IPS DF 4.7 (cell line): ENCODE data around the gene TBC1D9B.
"Not testable (repeated sequence)": the region's sequence is repeated elsewhere in the genome, so short reads cannot be mapped to it uniquely, and the experiment has no call there.

Experiments
- DNase-seq: peaks from one replicate; pipeline ENCODE4 v3.0.0-alpha.2; 2013; ENCODE audit warnings: low spot score; ENCODE audit errors: extremely low read depth

Gene TBC1D9B

GRCh38 chr5:179886190-179886911, 21.3 kb downstream of the TBC1D9B start:
- no peak for DNase-seq

DNA sequence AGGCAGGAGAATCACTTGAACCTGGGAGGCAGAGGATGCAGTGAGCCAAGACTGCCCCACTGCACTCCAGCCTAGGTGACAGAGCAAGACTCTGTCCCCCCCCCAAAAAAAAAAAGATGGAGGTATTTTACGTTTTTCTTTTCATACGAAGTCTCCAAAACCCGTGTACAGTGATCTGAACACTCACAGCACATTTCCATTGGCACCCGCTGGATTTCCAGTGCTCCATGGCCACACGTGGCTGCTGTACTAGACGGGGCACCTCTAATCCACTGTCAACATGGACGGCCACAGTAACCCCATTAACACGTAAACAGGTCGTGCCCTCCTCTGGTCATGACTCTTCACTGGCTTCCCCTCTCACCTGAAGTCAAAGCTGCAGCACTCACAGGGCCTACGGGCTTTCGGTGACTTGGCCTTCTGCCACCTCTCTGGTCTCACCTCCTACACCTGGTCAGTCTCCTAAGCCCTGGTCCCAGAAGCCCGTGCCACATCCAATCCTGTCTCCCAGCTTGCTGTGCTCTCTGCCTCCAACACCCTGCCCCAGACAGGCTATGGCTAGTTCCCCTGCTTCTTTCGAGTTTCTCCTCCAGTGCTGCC, 22.1 kb downstream of the TBC1D9B start:
- DNase-seq: no peak

DNA sequence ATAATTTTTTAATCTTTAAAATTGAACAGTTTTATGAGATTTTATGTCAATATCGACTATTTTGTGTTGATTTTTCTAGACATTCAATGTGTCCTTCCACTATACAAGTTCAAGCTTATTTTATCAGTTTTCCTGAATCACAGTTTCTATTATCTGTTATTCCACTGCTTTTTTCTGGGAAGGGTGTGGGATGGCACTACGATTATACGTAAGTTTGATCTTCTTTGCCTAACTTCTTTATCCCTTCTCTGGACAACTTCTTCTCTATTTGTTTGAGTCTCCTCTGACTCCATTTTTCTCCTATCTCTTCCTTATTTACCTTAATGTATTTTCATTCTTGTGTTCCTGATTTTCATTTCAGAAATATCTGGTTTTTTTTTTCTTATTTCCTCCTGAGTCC, 24.5 kb downstream of the TBC1D9B start:
- no peak for DNase-seq

DNA sequence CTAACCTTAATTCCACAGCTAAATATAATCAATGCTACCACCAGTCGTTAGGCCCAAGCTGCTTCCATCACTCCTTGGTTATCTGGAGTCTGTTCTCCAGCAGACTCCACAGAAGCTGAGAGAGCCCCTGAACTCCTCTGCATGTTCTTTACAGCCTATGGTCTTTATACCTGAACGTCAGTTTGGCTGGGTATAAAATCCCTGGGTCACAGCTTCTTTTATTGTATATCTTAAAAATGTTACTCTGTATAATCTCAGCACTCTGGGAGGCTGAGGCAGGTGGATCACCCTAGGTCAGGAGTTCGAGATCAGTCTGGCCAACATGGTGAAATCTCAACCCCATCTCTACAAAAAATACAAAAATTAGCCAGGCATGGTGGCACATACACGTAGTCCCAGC, 25.4 kb downstream of the TBC1D9B start:
- DNase-seq: no peak

- DNase-seq: no peak
These were observed 26.7 kb downstream of the TBC1D9B start for GRCh38 chr5:179880848-179881590.

DNA sequence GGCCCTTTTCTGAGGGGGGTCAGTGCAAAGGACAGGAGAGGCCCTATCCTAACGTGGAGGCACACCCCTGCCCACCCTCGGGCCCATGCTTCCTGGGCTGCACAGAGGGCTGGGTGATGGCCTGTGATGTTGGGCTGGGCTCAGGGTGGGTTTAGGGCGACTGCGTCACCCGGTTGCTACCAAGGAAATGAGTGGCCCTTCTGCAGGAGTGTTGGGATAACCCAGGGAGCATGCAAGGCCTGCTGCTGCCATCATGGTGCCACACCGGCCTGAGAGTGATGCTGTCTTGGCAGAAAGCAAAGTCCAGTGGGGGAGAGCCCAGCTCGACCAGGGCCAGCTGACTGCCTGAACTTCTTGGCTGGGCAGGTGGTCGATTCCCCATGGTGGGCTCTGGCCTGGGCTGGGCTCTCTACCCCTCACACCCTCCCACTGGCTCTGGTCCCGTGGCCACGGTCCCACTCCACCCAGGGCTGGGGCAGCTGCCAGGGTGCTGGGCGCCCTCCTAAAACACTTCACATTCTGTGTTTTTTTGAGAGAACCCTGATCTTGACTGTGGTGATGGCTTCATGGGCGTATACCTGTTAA, 27.5 kb downstream of the TBC1D9B start:
- no peak for DNase-seq

DNA sequence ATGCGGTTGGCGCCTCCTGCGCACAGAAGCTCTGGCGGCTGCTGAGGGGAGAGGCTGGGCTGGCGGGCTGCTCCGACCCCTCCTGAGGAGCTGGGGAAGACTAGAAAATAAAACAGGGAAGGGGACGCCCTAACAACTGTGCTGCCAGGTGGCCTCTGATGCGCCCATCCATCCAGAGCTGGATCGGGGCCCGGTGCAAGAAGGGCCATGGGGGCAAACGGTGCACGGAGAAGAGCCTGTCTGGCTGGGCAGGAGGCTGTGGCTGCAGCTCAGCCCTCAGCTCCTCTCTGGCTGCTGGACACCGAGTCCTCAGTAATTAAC, 28.0 kb downstream of the TBC1D9B start:
- no peak for DNase-seq

DNA sequence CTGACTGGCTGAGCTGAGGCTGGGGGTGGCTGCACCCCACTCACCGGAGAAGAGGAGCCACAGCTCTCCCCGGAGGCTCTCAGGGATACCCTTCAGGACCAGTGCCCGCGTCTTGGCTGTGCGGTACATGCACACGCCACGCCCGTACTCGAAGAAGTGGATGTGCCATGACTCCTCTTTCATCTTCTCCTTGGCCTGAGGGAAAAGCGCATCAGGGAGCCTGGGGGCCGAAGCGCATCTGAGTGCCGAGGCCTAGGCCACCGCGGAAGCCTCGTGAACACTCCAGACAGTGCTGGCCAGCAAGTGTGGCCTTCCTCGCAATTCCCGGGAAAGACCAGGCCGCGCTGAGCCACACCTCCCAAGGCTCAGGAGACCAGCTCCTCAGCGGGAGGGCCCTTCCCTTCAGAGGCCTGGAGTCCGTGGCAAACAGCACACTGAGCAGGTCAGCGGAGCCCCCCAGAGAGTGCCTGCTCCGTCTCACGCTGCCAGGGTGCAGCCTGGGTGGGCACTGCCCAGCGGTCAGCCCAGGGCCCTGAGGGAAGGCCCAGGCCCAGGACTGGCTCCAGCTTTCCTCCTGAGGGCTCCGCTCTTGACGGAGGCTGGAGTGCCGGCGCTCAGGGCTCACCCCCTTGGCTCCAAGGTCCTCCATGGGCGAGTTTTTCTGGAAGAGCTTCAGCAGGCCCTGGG, 28.6 kb downstream of the TBC1D9B start:
- DNase-seq: no peak

- DNase-seq: no peak
These were observed 29.3 kb downstream of the TBC1D9B start for GRCh38 chr5:179878222-179879002.

DNA sequence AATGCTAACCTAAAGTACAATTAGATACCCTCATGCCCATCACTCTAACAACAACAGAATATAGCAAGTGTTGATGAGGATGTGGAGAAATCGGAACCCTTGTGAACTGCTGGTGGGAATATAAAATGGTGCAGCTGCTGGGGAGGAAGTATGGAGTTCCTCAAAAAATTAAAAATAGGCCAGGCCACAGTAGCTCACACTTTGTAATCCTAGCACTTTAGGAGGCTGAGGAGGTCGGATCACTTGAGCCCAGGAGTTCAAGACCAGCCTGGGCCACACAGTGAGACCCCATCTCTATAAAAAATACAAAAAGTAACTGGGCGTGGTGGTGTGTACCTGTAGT, 31.1 kb downstream of the TBC1D9B start:
- no peak for DNase-seq

- DNase-seq: no peak
These were observed 31.7 kb downstream of the TBC1D9B start for GRCh38 chr5:179875741-179876609.

- DNase-seq: no peak
These were observed 33.0 kb downstream of the TBC1D9B start for GRCh38 chr5:179874536-179875292.

GRCh38 chr5:179874136-179874535, 33.6 kb downstream of the TBC1D9B start:
- no peak for DNase-seq

DNA sequence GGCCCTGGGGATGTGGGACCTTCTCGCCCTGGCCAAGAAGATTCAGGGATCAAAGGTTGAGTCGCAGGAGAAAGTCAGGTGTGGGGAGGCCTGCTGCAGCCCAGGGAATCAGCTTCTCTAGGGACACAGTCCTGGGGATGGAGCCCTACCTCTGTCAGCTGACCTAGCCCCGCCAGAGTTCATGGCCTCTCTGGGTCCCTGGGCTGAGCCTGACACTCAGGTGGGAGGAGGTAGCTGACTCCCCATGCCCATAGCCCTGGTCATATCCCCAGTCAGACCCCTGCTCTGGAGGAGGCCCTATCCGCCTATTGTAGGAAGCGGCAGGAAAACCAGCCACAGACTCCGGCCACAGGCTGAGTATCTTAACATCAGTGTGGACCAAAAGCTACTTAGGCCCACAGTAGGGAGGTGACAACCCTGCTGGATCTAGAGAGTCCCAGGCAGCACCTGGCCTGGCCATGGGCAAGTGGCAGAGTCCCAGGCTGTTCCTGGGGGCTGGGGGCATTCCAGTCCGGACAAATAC, 34.0 kb downstream of the TBC1D9B start:
- no peak for DNase-seq

- DNase-seq: no peak
These were observed 34.7 kb downstream of the TBC1D9B start for GRCh38 chr5:179872828-179873575.

DNA sequence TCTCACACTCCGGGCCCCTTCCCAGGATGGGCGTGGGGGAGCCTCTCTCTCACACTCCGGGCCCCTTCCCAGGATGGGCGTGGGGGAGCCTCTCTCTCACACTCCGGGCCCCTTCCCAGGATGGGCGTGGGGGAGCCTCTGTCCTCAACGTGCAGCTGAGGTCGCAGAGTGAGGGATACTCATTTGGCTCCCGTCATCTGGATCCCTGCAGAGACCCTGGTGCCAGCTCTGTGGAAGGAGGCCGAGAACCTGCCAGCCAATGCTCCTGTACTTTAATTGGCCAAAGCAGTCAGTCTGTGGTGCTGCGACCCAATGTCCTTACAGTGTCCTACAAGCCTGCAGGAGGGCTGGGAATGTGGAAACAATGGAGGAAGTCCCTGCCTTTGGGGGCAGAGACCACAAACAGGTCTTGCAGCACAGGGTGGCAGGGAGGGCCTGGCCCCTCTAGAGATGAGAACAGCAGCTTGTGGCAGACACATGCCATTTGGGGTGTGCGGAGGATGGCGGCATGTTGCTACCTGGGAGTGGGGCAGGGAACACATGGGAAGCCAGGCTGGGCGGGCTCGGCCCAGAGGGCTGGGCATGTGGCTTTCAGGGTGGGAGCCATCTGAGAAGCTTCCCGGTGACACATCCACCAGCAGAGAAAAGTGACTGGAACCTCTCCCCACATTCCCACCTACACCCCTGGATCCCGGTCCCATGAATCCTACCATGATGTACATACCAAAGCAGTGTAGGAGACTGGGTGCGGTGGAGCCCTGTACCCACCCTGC, 35.5 kb downstream of the TBC1D9B start:
- DNase-seq: no peak

DNA sequence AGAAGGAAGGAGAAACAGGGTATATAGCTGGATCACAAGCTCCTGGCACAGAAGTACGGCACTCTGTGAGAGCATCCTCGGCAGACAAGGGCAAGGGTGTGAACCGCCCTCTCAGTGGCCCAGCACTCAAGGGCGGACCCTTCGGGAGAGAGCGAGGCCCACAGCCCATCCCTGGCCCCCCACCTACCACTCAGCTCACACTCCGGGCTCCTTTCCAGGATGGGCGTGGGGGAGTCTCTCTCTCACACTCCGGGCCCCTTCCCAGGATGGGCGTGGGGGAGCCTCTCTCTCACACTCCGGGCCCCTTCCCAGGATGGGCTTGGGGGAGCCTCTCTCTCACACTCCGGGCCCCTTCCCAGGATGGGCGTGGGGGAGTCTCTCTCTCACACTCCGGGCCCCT, 36.2 kb downstream of the TBC1D9B start:
- DNase-seq: not testable (repeated sequence)

DNA sequence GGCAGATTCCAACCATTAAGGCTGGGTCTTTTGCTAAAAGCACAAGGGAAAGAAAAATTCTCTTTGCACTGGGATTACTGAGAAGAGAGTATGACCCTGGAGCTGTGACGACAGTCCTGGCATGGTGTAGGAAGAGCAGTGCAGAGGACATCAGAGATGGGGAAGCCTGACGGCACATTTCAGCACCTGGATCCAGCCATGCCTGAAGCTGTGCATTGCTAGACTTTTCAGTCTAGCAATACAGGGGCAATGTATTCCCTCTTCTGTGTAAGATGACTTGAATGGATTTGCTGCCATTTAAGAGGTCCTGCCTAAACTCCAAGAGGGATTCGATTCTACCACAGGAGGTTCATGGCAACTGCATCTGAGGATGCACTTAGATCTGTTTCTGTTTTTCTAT, 36.7 kb downstream of the TBC1D9B start:
- no peak for DNase-seq
